ENCODE measurements around the gene UBE2N.
A peak's percentile ranks its signal among the peaks of the same experiment; 100 is the strongest.

The UBE2N gene

GRCh38 chr12:93441617-93442410 lies at the start of gene UBE2N:
TSS of gene UBE2N (minus strand) at chr12:93441947. CDS start at chr12:93441884, 63 bp downstream.
- peak within 1 kb of the TSS; percentile 83 for H3K4me3 ChIP-seq (ENCODE audit: low read length)
- no peak for TF ChIP-seq CTCF (conservative IDR thresholded peaks at IDR 0.05; ENCODE audit: low read length)
- peak; percentile 94 for DNase-seq (ENCODE audit: low read depth)

GRCh38 chr12:93484315-93484981 lies 42.7 kb upstream of the UBE2N start:
- peak; percentile 21 for DNase-seq (ENCODE audit: low read depth)
- H3K4me3 ChIP-seq (ENCODE audit: low read length), result no peak overlapping the region
- TF ChIP-seq CTCF (conservative IDR thresholded peaks at IDR 0.05; ENCODE audit: low read length), result no peak

- H3K4me3 ChIP-seq (ENCODE audit: low read length), result no peak overlapping the region
- TF ChIP-seq CTCF (conservative IDR thresholded peaks at IDR 0.05; ENCODE audit: low read length), result no peak
- DNase-seq (ENCODE audit: low read depth), result no peak
These were observed 41.5 kb upstream of the UBE2N start for GRCh38 chr12:93483151-93483807.

- no peak for TF ChIP-seq CTCF (conservative IDR thresholded peaks at IDR 0.05; ENCODE audit: low read length)
- H3K4me3 ChIP-seq (ENCODE audit: low read length), result no peak overlapping the region
These were observed 41.0 kb upstream of the UBE2N start for GRCh38 chr12:93482721-93483120.

GRCh38 chr12:93476555-93476954 lies 34.8 kb upstream of the UBE2N start:
- no peak for DNase-seq (ENCODE audit: low read depth)
- no peak for TF ChIP-seq CTCF (conservative IDR thresholded peaks at IDR 0.05; ENCODE audit: low read length)
- H3K4me3 ChIP-seq (ENCODE audit: low read length), result no peak overlapping the region

More at GRCh38 chr12:93482721-93483120, 41.0 kb upstream of the UBE2N start:
- no peak for DNase-seq (ENCODE audit: low read depth)

- TF ChIP-seq CTCF (conservative IDR thresholded peaks at IDR 0.05; ENCODE audit: low read length), result no peak
- no peak for DNase-seq (ENCODE audit: low read depth)
- no peak overlapping the region for H3K4me3 ChIP-seq (ENCODE audit: low read length)
These were observed 27.6 kb upstream of the UBE2N start for GRCh38 chr12:93469386-93469785.
